Left renal cortex interstitium (tissue), 4 donors: ENCODE data around the gene MOV10L1. TPM values are rescaled to one million over a fixed set of nuclear protein-coding genes. Genes with fewer than 3 reads are reported as not detected.

ENCODE experiments used
- DNase-seq, 4 donors: peaks; one replicate each; pipeline ENCODE4 v3.0.0-alpha.2; 2013; ENCODE audit warnings: low read depth in 4 of 4, low spot score in 2 of 4, missing footprints in 1 of 4
- polyA plus RNA-seq, 4 donors: library from polyadenylated mRNA; unstranded; fragments of 120-200 nt; gene quantifications; one replicate each; pipeline ENCODE4 v1.2.1, GENCODE V29; 2013; ENCODE audit not compliant: insufficient read length in 4 of 4

The MOV10L1 gene
- polyA plus RNA-seq, 4 donors: 0.37 to 1.2 (median 0.86) TPM

DNA sequence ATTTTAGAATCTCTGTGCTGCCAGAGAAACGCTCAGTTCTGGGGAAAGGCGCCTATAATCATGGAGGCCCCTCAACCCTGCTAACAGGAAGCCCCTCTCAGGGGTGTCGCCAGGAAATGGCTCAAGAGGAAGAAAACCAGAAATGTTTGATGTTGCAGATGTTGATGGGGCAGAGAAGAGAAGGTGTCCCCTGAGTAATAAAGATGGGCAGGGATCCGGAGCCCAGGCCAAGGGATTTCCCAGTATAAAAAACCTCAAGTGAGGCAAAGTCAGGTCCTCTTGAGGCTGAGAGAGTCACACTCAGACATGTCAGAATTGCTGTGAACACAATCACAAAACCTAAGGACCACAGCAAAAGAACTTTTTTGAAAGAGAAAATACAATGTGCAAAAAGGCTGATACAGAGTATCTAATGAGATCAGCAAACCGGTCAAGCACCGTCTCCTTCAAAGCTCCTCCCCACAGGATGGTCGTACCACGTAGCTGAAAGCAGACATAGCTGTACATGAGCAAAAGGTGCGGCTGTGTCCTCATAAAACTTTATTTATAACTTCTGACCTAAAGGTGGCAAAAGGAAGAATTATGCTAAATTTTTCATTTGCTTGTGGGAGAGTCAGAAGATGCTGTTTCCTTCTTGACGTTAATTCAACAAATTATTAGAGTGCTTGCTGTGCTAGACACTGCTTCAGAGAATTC lies 12.2 kb downstream of the MOV10L1 start:
- DNase-seq: no peak

- DNase-seq: no peak
These were observed 13.1 kb downstream of the MOV10L1 start for GRCh38 chr22:50102946-50103345.

- no peak for DNase-seq
These were observed 14.3 kb downstream of the MOV10L1 start for GRCh38 chr22:50104141-50104544.

DNA sequence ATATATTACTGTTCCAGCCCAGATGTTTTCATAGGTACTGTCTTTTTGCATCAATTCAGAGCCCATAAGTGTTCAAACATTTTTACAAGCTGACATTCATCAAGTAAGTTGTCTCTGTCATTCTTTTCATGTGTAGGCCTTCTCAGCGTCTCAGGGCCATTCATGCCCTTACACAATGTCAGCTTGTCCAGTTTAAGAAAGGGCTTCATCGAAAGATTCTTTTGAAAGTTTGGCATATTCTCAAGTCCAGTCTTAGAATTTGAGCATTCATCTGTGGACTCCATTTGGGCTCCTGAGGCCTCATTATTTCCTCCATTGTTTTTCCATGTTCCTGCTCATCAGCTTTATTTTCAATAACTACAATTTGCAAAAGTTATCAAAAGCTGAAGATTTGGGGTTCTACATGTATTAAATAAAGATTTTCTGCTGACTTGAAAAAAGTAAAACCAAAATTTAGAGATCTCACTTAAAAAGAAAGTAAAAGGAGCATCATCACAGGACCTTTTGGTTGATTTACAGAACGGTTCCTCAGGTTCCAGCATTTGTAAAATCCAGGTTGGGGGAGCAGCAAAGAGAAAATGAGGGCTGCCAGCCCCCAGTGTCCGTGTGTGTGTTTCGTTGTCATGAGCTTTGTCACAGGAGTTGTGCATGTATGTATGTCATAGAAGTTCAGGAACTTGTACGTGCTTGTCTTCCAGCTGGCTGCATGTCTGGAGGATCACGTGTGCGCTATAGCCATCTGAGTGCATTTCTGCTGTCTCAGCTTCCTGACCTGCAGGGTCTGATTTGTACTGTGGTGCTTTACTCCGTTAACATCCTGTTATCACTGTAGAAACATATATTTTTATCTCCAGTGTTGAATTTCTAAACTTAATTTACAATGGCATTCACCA lies 15.6 kb downstream of the MOV10L1 start:
- DNase-seq: no peak

DNA sequence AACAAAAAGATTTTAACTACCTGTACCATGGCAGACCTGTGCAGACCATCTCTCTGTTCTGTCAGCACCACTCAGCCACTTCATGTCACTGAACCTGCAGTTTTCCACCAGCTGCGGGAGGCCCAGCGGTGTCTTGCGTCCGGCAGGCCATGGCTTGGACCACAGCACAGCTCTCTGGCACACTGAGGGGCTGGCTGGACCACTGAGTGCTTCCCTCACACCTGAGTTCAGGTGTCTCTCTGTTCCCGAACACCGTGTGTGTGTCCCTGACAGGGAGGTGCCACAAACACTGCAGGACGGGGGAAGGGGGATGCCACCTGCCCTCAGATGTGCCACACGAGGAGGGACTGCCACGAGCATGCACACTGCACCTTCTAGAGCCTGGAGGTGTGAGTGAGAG lies 17.7 kb downstream of the MOV10L1 start:
- no peak for DNase-seq

GRCh38 chr22:50111056-50111455 lies 21.2 kb downstream of the MOV10L1 start:
- no peak for DNase-seq

GRCh38 chr22:50112151-50113118 lies 22.6 kb downstream of the MOV10L1 start:
- no peak for DNase-seq

- DNase-seq: no peak
These were observed 24.6 kb downstream of the MOV10L1 start for GRCh38 chr22:50114221-50115021.

DNA sequence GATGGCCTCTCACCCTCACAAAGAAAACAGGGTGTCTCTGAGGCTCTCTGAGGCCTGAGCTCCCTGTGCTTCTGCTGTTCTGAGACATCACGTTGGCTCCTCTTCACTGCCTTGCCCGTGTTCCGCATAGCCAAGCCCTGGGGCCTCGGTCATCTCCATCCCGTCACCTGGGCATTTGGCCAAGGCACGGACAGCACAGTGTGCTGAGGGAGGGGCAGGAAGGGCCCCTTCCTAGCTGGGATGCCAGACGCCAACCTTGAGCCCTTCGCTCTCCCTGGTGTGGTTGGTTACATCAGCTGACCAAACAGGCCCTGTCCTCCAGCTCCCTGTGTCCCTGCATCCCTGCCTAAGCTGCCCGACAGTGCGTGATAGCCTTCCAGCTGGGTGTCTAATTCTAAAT lies 25.9 kb downstream of the MOV10L1 start:
- DNase-seq: no peak

DNA sequence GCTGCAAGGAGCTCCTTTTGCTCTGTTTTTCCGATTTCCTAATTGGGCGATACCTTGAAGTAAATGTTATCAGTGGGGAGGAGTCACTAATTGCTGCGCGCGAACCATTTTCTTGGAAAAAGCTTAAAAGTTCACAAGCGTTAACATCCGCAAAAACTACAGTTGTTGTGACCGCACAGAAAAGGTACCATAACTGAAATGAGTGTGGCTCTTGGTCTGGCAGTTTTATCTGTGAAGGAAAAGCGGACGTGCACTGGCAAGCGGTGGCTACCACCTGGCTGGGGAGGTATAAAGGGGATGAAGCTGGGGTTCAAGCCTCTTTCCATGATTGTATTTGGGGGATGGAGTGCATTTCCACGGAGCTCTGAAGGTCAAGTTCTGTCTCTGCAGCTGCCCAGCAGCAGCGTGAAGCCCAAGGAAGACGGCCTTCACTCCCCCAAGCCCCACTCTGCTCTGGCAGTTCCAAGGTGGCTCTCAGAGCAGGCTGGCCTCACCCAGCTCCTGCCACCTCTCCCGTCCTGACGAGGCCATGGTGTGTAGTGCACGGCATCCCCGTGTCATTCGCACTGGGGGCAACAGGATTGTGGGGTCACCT lies 27.5 kb downstream of the MOV10L1 start:
- no peak for DNase-seq

DNA sequence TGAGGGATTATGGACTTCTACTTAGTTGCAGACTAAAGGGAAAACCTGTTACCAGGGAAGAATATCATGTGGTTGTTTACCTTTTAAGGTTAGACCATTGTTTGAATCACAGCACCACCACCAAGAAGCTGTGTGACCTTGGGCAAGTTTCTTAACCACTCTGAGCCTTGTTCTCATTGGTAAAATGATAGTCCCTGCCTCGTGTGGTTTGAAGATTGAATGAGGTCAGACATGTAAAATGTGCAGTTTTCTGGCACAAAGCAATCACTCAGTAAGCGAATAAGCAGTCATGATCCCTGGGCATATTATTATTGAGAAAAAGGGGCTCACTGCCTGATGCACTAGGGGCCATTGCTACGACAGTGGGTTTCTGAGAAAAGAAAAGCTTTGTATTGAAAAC lies 28.3 kb downstream of the MOV10L1 start:
- no peak for DNase-seq

DNA sequence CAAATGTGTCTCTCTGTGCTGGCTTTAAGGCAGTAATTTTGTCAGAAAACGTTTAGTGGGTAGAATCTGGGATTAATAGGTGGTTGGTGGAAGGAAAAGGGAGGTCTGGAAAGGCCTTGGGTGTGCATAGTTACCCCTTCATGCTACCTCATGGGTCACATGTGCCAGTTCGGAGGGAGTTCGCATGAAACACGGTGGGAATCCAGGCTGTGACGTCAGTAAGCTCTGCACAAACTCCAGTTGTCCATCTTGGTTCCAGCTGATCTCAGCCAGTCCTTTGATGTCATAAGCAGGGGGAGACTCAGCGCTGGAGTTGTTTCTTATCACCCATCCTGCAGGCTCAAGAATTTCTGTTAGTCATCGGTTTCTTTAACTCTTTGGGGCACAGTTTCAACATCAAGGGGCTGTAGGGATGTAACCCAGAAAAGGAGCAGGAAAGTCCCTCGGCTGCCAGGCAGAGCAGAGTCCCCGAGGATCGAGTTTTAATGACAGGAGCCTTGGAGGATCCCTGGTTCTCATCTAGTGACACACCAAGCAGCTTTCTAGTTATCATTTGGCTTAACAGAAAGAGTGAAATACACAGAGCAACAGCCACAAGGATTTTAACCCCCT lies 28.9 kb downstream of the MOV10L1 start:
- DNase-seq: no peak

DNA sequence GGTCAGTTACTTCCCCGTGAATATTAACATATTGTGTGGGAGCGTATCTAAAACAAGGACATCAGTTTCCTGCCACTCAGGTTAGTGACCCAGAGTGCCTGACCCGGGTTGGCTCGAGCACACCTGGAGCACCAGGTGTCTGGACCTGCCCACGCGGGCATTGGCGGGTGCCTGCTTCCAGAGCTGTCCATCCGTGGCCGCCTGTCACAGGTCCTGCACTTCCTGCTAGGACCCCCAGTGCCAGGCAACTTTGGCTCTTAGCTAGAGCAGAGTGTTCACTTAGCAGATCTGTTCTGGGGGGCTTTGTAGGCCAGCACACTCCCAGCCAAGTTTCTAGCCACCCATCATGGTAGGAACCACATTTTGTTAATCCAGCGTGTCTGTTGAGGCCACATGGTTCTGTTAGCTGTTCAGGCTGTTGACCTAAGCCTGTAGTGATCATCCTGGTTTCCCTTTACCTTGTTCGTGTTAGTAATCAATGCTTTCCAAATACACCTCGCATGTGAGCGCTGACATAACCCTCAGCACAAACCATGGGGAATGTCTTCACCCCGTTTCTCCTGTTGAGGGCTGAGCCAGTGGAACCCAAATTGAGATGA lies 29.5 kb downstream of the MOV10L1 start:
- no peak for DNase-seq

- no peak for DNase-seq
These were observed 30.0 kb downstream of the MOV10L1 start for GRCh38 chr22:50119768-50120251.

GRCh38 chr22:50121202-50121740 lies 31.5 kb downstream of the MOV10L1 start:
- DNase-seq: no peak

DNA sequence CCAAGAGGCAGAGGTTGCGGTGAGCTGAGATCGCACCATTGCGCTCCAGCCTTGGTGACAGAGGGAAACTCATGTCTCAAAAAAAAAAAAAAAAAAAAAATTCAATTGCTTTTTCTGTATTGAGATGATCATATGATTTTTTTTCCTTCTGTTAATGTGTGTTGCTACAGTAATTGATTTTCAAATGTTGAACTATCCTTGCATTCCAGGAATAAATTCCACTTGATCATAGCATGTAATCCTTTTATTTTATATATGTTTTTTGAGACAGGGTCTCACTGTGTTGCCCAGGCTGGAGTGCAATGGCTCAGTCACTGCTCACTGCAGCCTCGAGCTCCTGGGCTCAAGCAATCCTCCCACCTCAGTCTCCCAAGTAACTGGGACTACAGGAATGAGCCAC lies 33.3 kb downstream of the MOV10L1 start:
- no peak for DNase-seq

- no peak for DNase-seq
These were observed 35.2 kb downstream of the MOV10L1 start for GRCh38 chr22:50125029-50125428.

DNA sequence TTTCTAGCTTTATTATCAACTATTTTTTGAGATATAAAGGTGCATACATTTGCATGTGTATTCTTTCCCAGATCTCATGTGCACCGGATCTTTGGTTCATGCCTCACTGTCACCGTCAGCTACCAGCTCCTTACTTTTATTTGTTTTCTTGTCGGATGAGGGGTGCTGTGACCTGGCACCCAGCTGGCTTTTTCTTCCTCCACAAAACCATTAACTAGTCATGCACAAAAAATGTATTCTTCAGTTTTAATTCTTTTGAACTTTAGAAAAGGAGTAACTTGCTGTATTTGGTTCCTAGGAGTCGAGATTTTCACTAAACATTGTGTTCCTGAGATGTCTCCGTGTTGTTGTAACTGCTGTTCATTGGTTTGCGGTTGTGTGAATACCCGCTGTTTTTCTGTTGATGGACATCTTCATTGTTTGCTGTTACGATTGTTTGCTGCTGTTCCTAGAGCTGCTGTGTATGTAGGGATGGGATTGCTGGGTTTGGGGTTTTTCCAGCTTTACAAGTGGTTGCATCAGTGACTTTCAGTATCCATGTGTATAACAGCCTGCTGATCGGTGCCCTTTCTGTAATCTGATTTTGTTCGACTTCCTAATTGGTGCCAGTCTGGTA lies 39.4 kb downstream of the MOV10L1 start:
- DNase-seq: no peak
